ENCODE measurements around the gene RPS3A.

The RPS3A gene

DNA sequence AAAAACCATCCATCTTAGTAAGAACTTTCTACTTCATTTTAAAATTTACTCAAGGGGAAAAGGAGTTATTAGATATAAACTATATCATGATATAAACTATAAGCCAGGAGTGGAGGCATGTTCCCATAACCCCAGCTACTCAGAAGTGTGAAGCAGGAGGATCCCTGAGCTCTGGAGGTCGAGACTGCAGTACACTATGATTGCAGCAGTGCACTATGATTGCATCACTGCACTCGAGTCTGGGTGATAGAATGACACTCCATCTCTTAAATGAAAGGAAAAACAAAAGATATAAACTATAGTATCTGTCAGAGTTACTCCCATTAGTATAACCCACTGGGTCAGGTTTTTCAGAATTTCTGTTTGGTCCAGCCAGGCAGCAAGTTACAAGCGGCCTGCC, 47.6 kb downstream of the RPS3A start:
- ChIA-PET CTCF (no interaction called here), POLR2A (no interaction called here)
- DNase-seq (ENCODE audit: extremely low spot score), result no peak
- TF ChIP-seq CTCF (IDR thresholded peaks at IDR 0.05; ENCODE audit: control extremely low read depth, extremely low read depth, low read depth, missing control alignments), result no peak

DNA sequence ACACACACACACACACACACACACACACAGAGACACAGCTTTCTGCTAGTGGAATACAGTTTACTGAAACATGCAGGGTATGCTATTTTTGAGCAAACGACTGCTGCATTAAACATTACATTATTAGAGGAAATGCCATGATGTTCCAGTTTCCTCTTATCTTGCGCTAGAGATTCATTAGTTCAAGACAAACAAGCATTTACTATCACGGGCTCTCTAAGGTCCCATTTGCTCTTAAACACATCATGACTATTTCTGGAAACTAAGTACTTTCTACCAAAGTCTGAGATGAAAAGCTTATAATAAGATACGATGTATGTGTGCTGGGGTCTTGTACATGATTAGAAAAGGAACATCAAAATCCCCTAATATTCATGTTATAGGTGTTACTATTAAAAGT, 48.8 kb downstream of the RPS3A start:
- no peak for DNase-seq (ENCODE audit: extremely low spot score)
- no peak for TF ChIP-seq CTCF (IDR thresholded peaks at IDR 0.05; ENCODE audit: control extremely low read depth, extremely low read depth, low read depth, missing control alignments)
- CTCF ChIA-PET, result interaction anchor here (0.8 to 1.2 kb wide), 2 partner anchors 9 to 34 kb away, joined by 3 read pairs; no protein-coding TSS in a partner anchor
- POLR2A ChIA-PET, result no interaction called here

GRCh38 chr4:151150821-151151580, 51.6 kb downstream of the RPS3A start:
- CTCF ChIA-PET, result no interaction called here
- no peak for TF ChIP-seq CTCF (IDR thresholded peaks at IDR 0.05; ENCODE audit: control extremely low read depth, extremely low read depth, low read depth, missing control alignments)
- no peak for DNase-seq (ENCODE audit: extremely low spot score)
- POLR2A ChIA-PET, result no interaction called here

GRCh38 chr4:151152028-151152427, 52.6 kb downstream of the RPS3A start:
- no peak for TF ChIP-seq CTCF (IDR thresholded peaks at IDR 0.05; ENCODE audit: control extremely low read depth, extremely low read depth, low read depth, missing control alignments)
- CTCF ChIA-PET, result interaction anchor here (1.2 kb wide), 1 partner anchor 11 kb away, joined by 4 read pairs; no protein-coding TSS in a partner anchor
- no peak for DNase-seq (ENCODE audit: extremely low spot score)
- POLR2A ChIA-PET, result interaction anchor here (0.7 kb wide), 1 partner anchor 265 kb away, joined by 6 read pairs; no protein-coding TSS in a partner anchor

DNA sequence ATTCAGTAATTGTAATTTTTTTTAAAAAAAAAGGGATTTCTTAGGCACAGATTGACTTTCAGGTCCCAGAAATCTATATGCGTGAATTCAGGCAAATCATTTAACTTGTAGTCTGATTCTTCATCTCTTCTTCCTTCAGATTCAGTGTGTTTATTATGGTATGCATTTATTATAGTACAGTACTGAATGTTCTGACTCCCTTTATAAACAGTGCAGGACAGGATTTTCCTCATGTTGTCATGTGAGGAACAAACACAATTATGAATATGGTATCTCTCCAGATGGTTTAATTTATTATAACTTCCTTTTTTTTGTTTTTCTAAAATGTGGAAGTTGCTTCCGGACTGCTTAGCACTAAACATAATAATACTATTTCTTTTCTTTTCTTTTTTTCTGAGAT, 54.2 kb downstream of the RPS3A start:
- ChIA-PET CTCF (no interaction called here), POLR2A (no interaction called here)
- no peak for TF ChIP-seq CTCF (IDR thresholded peaks at IDR 0.05; ENCODE audit: control extremely low read depth, extremely low read depth, low read depth, missing control alignments)
- no peak for DNase-seq (ENCODE audit: extremely low spot score)

All from GM10248 (cell line).